HEK293 (cell line): ENCODE measurements around the gene PSMD12.
"Not testable (repeated sequence)": the region's sequence is repeated elsewhere in the genome, so short reads cannot be mapped to it uniquely, and the experiment has no call there.

Source experiments
- CTCF ChIA-PET: fragments of 350-600 bp; formaldehyde crosslinking; extraction: SDS; loops from one replicate; lab custom pipeline; 2021; ENCODE audit warnings: antibody characterized with exemption; lab: Yijun Ruan, JAX
- POLR2A ChIA-PET: fragments of 300-600 bp; formaldehyde crosslinking; extraction: SDS; loops from one replicate; lab custom pipeline; 2020; ENCODE audit warnings: antibody characterized with exemption, inconsistent platforms; lab: Yijun Ruan, JAX
- H3K27ac ChIP-seq: fragments of 200-500 bp; sonication (Bioruptor generic); 2 replicates; pipeline ENCODE4 v1.5.1; 2014; ENCODE audit warnings: low read depth, low read length, control low read depth, inconsistent platforms; ENCODE audit errors: extremely low read depth
- H3K36me3 ChIP-seq, 2 experiments: fragments of 200-500 bp in 1 of 2; sonication (Bioruptor generic) in 1 of 2; 1 replicate in 1 of 2; 2 replicates in 1 of 2; pipeline ENCODE4 v1.5.1; 2014 to 2017; ENCODE audit warnings: inconsistent platforms in 2 of 2, low read length in 2 of 2; ENCODE audit not compliant: control insufficient read depth in 2 of 2, insufficient read depth in 1 of 2
- H3K4me1 ChIP-seq: fragments of 200-500 bp; sonication (Bioruptor generic); 2 replicates; pipeline ENCODE4 v1.5.1; 2014; ENCODE audit warnings: mild to moderate bottlenecking, low read length, inconsistent platforms; ENCODE audit not compliant: control insufficient read depth, insufficient read depth
- H3K4me3 ChIP-seq: 2 replicates; pipeline ENCODE4 v1.5.1; 2011; ENCODE audit warnings: low read depth, mild to moderate bottlenecking, control low read depth, low read length, moderate library complexity
- H3K9me3 ChIP-seq: fragments of 200-500 bp; sonication (Bioruptor generic); 2 replicates; pipeline ENCODE4 v1.5.1; 2014; ENCODE audit warnings: low read depth, low read length, inconsistent platforms; ENCODE audit not compliant: control insufficient read depth, insufficient read depth
- BCL11B ChIP-seq: fragments of 450-650 bp; formaldehyde crosslinking; IDR thresholded peaks from 2 replicates; pipeline ENCODE4 v1.5.1; 2016; ENCODE audit warnings: low read depth, missing biosample characterization, missing genetic modification characterization
- GLI4 ChIP-seq: fragments of 450-650 bp; formaldehyde crosslinking; IDR thresholded peaks from 2 replicates; pipeline ENCODE4 v1.5.1; 2016; ENCODE audit warnings: missing biosample characterization, missing genetic modification characterization
- HIC1 ChIP-seq: fragments of 450-650 bp; formaldehyde crosslinking; IDR thresholded peaks from 2 replicates; pipeline ENCODE4 v1.5.1; 2016; ENCODE audit warnings: missing biosample characterization, missing genetic modification characterization
- YY1 ChIP-seq: fragments of 450-650 bp; formaldehyde crosslinking; IDR thresholded peaks from 2 replicates; pipeline ENCODE4 v1.5.1; 2018; ENCODE audit warnings: missing biosample characterization, missing genetic modification characterization
- ZBTB48 ChIP-seq: fragments of 450-650 bp; formaldehyde crosslinking; IDR thresholded peaks from 2 replicates; pipeline ENCODE4 v1.5.1; 2016; ENCODE audit warnings: missing biosample characterization, missing genetic modification characterization
- ZFP69B ChIP-seq: fragments of 450-650 bp; formaldehyde crosslinking; IDR thresholded peaks from 2 replicates; pipeline ENCODE4 v1.5.1; 2016; ENCODE audit warnings: missing biosample characterization, missing genetic modification characterization
- ZNF146 ChIP-seq: fragments of 450-650 bp; formaldehyde crosslinking; IDR thresholded peaks from 2 replicates; pipeline ENCODE4 v1.5.1; 2016; ENCODE audit warnings: missing biosample characterization, missing genetic modification characterization
- ZNF211 ChIP-seq: fragments of 450-650 bp; formaldehyde crosslinking; IDR thresholded peaks from 2 replicates; pipeline ENCODE4 v1.5.1; 2016; ENCODE audit warnings: low read depth, missing biosample characterization, missing genetic modification characterization
- ZNF223 ChIP-seq: fragments of 450-650 bp; formaldehyde crosslinking; IDR thresholded peaks from 2 replicates; pipeline ENCODE4 v1.5.1; 2016; ENCODE audit warnings: missing biosample characterization, missing genetic modification characterization
- ZNF280D ChIP-seq: fragments of 450-650 bp; formaldehyde crosslinking; IDR thresholded peaks from 2 replicates; pipeline ENCODE4 v1.5.1; 2016; ENCODE audit warnings: missing biosample characterization, missing genetic modification characterization
- ZNF362 ChIP-seq: fragments of 450-650 bp; formaldehyde crosslinking; IDR thresholded peaks from 2 replicates; pipeline ENCODE4 v1.5.1; 2016; ENCODE audit warnings: missing biosample characterization, missing genetic modification characterization
- ZNF366 ChIP-seq: fragments of 450-650 bp; formaldehyde crosslinking; conservative IDR thresholded peaks from 2 replicates; pipeline ENCODE4 v1.5.1; 2016; ENCODE audit warnings: missing biosample characterization, missing genetic modification characterization
- ZNF426 ChIP-seq: fragments of 450-650 bp; formaldehyde crosslinking; IDR thresholded peaks from 2 replicates; pipeline ENCODE4 v1.5.1; 2017; ENCODE audit warnings: missing biosample characterization, missing genetic modification characterization, mild to moderate bottlenecking, inconsistent platforms, moderate library complexity
- ZNF514 ChIP-seq: fragments of 450-650 bp; formaldehyde crosslinking; IDR thresholded peaks from 2 replicates; pipeline ENCODE4 v1.5.1; 2016; ENCODE audit warnings: missing biosample characterization, missing genetic modification characterization
- ZNF544 ChIP-seq: fragments of 450-650 bp; formaldehyde crosslinking; IDR thresholded peaks from 2 replicates; pipeline ENCODE4 v1.5.0; 2017; ENCODE audit warnings: missing biosample characterization, missing genetic modification characterization
- ZNF639 ChIP-seq: fragments of 450-650 bp; formaldehyde crosslinking; IDR thresholded peaks from 2 replicates; pipeline ENCODE4 v1.5.1; 2016; ENCODE audit warnings: missing biosample characterization, missing genetic modification characterization
- ZNF830 ChIP-seq: fragments of 450-650 bp; IDR thresholded peaks from 2 replicates; pipeline ENCODE4 v1.5.0; 2018; ENCODE audit warnings: missing biosample characterization, missing genetic modification characterization, low read depth, mild to moderate bottlenecking, moderate library complexity

The PSMD12 gene

GRCh38 chr17:67310406-67310805 lies 56.0 kb downstream of the PSMD12 start:
- POLR2A ChIA-PET, result no interaction called here

GRCh38 chr17:67305446-67306235 lies 60.7 kb downstream of the PSMD12 start:
- POLR2A ChIA-PET, H3K36me3 ChIP-seq, H3K9me3 ChIP-seq, H3K27ac ChIP-seq, H3K4me3 ChIP-seq, H3K4me1 ChIP-seq: not testable (repeated sequence)
- CTCF ChIA-PET, result interaction anchor here (0.7 to 1.0 kb wide), 2 partner anchors 31 to 209 kb away, joined by 3 read pairs; no protein-coding TSS in a partner anchor

More at GRCh38 chr17:67310406-67310805, 56.0 kb downstream of the PSMD12 start:
- Histone ChIP-seq H3K27ac (no peak overlapping the region), H3K36me3 (no peaks in the 10 kb centered on the region), H3K4me1 (no peaks in the 10 kb centered on the region), H3K9me3 (no peaks in the 10 kb centered on the region), H3K4me3 (no peak overlapping the region)
- TF ChIP-seq ZNF426 (tag by site-specific recombination), result no peak
- no peak for TF ChIP-seq ZNF211 (tag by site-specific recombination)
- no peak for TF ChIP-seq GLI4 (tag by site-specific recombination)
- CTCF ChIA-PET, result interaction anchor here (0.6 to 0.7 kb wide), 3 partner anchors 35 to 595 kb away, joined by 3 to 4 read pairs (median 3); no protein-coding TSS in a partner anchor

- no peaks in the 10 kb centered on the region for H3K9me3 ChIP-seq
Observed at GRCh38 chr17:67297454-67297960, 68.9 kb downstream of the PSMD12 start.

More at GRCh38 chr17:67297454-67297960, 68.9 kb downstream of the PSMD12 start:
- no peaks in the 10 kb centered on the region for H3K36me3 ChIP-seq
- ChIA-PET CTCF (no interaction called here), POLR2A (no interaction called here)
- no peak overlapping the region for H3K4me3 ChIP-seq
- no peak overlapping the region for H3K27ac ChIP-seq
- TF ChIP-seq ZNF366 (tag by site-specific recombination) (no peak), ZFP69B (no peak), ZNF639 (tag by site-specific recombination) (no peak), HIC1 (tag by site-specific recombination) (no peak), YY1 (tag by site-specific recombination) (no peak), ZNF280D (tag by site-specific recombination) (no peak), ZNF544 (tag by site-specific recombination) (no peak), ZNF514 (tag by site-specific recombination) (no peak), ZNF830 (no peak), BCL11B (tag by site-specific recombination) (no peak), ZNF146 (tag by site-specific recombination) (no peak), ZNF223 (tag by site-specific recombination) (no peak), ZBTB48 (tag by site-specific recombination) (no peak), ZNF362 (no peak)
- H3K4me1 ChIP-seq, result no peaks in the 10 kb centered on the region
